Astrocyte of the spinal cord (primary cell): Measurements from ENCODE around the gene FAM199X.
"Not testable (repeated sequence)": the region's sequence is repeated elsewhere in the genome, so short reads cannot be mapped to it uniquely, and the experiment has no call there.

Experiments
- DNase-seq: peaks from one replicate; pipeline ENCODE4 v3.0.0; 2011; ENCODE audit warnings: low read depth, low spot score
- H3K4me3 ChIP-seq: 2 replicates; pipeline ENCODE4 v1.5.1; 2011; ENCODE audit warnings: low read depth, mild to moderate bottlenecking, low read length, moderate library complexity
- in situ Hi-C: cut with HindIII; loops from 2 replicates; pipeline ENCODE4 v1.10.0; 2017; ENCODE audit warnings: low sequenced_read_pairs
- TF ChIP-seq, protein P1 (sequence below): IDR thresholded peaks from 2 replicates; pipeline ENCODE4 v1.5.1; 2012; ENCODE audit warnings: low read depth, mild to moderate bottlenecking, low read length, inconsistent platforms

The FAM199X gene

DNA sequence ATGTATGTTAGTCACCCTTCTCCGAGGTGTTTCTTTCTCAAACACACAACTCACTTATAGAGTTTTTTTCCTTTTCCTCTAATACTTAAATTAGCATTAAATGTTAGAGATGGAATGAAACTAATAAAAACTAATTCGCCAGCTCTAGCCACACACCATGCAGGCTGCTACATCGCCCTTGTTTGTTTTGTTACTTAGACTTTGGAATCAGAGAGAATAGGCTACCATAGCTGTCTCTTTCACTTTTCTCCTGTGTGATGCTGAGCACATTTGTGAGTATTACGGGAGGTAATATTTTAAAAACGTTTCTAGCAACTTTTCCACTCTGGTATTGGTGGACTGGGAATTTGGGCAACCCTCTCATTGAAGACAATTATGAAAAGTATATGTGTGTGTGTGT lies 44.9 kb downstream of the FAM199X start:
- TF ChIP-seq, protein P1, sequence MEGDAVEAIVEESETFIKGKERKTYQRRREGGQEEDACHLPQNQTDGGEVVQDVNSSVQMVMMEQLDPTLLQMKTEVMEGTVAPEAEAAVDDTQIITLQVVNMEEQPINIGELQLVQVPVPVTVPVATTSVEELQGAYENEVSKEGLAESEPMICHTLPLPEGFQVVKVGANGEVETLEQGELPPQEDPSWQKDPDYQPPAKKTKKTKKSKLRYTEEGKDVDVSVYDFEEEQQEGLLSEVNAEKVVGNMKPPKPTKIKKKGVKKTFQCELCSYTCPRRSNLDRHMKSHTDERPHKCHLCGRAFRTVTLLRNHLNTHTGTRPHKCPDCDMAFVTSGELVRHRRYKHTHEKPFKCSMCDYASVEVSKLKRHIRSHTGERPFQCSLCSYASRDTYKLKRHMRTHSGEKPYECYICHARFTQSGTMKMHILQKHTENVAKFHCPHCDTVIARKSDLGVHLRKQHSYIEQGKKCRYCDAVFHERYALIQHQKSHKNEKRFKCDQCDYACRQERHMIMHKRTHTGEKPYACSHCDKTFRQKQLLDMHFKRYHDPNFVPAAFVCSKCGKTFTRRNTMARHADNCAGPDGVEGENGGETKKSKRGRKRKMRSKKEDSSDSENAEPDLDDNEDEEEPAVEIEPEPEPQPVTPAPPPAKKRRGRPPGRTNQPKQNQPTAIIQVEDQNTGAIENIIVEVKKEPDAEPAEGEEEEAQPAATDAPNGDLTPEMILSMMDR, result no peak
- in situ Hi-C loops, result no loop called here
- no peak overlapping the region for H3K4me3 ChIP-seq
- no peak for DNase-seq

DNA sequence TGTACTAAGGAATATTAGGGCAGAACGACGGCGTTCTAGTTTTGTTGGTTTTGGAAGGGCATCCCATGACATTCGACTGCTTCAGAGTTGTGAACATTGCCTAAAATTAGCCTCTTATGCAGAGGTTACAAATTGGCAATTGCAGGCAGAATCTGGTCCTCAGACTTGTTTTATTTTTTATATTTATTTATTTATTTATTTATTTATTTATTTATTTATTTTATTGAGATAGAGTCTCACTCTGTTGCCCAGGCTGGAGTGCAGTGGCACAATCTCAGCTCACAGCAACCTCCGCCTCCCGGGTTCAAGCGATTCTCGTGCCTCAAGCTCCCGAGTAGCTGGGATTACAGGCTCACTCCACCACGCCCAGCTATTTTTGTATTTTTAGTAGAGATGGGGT lies 63.8 kb downstream of the FAM199X start:
- DNase-seq, in situ Hi-C loops, H3K4me3 ChIP-seq: not testable (repeated sequence)
